T follicular helper cell (primary cell): ENCODE measurements around the gene RAD51B.
"Not testable (repeated sequence)": the region's sequence is repeated elsewhere in the genome, so short reads cannot be mapped to it uniquely, and the experiment has no call there.

Experiments used
- DNase-seq: peaks from one replicate; pipeline ENCODE4 v3.0.0-alpha.2; 2020; ENCODE audit warnings: low read depth

RAD51B gene

GRCh38 chr14:68753690-68754089 lies 934.1 kb downstream of the RAD51B start:
- no peak for DNase-seq

GRCh38 chr14:68755016-68755353 lies 935.4 kb downstream of the RAD51B start:
- no peak for DNase-seq

GRCh38 chr14:68756000-68756481 lies 936.5 kb downstream of the RAD51B start:
- no peak for DNase-seq

GRCh38 chr14:68756734-68757133 lies 937.2 kb downstream of the RAD51B start:
- no peak for DNase-seq

- DNase-seq = no peak
These were observed 938.1 kb downstream of the RAD51B start for GRCh38 chr14:68757618-68758081.

- DNase-seq = no peak
These were observed 938.7 kb downstream of the RAD51B start for GRCh38 chr14:68758301-68758700.

GRCh38 chr14:68759017-68759560 lies 939.5 kb downstream of the RAD51B start:
- no peak for DNase-seq

- no peak for DNase-seq
These were observed 940.4 kb downstream of the RAD51B start for GRCh38 chr14:68759937-68760336.

GRCh38 chr14:68760761-68761160 lies 941.2 kb downstream of the RAD51B start:
- DNase-seq = no peak

- no peak for DNase-seq
These were observed 941.8 kb downstream of the RAD51B start for GRCh38 chr14:68761391-68761790.

GRCh38 chr14:68762953-68763764 lies 943.6 kb downstream of the RAD51B start:
- no peak for DNase-seq

GRCh38 chr14:68763843-68764242 lies 944.3 kb downstream of the RAD51B start:
- not testable (repeated sequence) for DNase-seq

- no peak for DNase-seq
These were observed 947.0 kb downstream of the RAD51B start for GRCh38 chr14:68766299-68767247.

- no peak for DNase-seq
These were observed 947.7 kb downstream of the RAD51B start for GRCh38 chr14:68767248-68767645.

- no peak for DNase-seq
These were observed 948.7 kb downstream of the RAD51B start for GRCh38 chr14:68768316-68768715.

- no peak for DNase-seq
These were observed 950.5 kb downstream of the RAD51B start for GRCh38 chr14:68770051-68770450.

GRCh38 chr14:68770553-68771286 lies 951.1 kb downstream of the RAD51B start:
- DNase-seq = no peak

- DNase-seq = no peak
These were observed 952.1 kb downstream of the RAD51B start for GRCh38 chr14:68771631-68772030.

- no peak for DNase-seq
These were observed 953.3 kb downstream of the RAD51B start for GRCh38 chr14:68772761-68773381.

GRCh38 chr14:68774771-68775613 lies 955.4 kb downstream of the RAD51B start:
- DNase-seq = no peak
